Measurements from ENCODE around the gene DMKN. TPM values are rescaled to one million over a fixed set of nuclear protein-coding genes. Genes with fewer than 3 reads are reported as not detected.

DMKN gene
- polyA plus RNA-seq, 3 donors = not detected

GRCh38 chr19:35562336-35562735, 48.9 kb upstream of the DMKN start:
- Histone ChIP-seq H2AFZ (ENCODE audit: insufficient read depth, low read depth, low read length, poor library complexity, severe bottlenecking) (no peak overlapping the region), H3K9me3 (replicated peaks in 1 of 2; ENCODE audit: control insufficient read depth in 1 of 2, insufficient read depth in 1 of 2, low read length in 2 of 2) (peaks cover 0 to 5% of the 10 kb centered on the region in 2 donors), H3K27ac (ENCODE audit: low read depth in 1 of 2, low read length in 2 of 2) (no peak overlapping the region), H3K79me2 (ENCODE audit: insufficient read depth, low read length) (no peaks in the 10 kb centered on the region), H3K4me2 (replicated peaks; ENCODE audit: extremely low read depth, low read length, poor library complexity, severe bottlenecking) (no peak overlapping the region), H3K27me3 (ENCODE audit: control insufficient read depth in 2 of 2, insufficient read depth in 2 of 2, low read length in 2 of 2) (peaks cover 0 to 19% of the 10 kb centered on the region in 2 donors), H3K4me3 (replicated peaks in 1 of 3; ENCODE audit: low read depth in 2 of 3, low read length in 3 of 3) (no peak overlapping the region), H3K36me3 (replicated peaks in 1 of 2; ENCODE audit: control insufficient read depth in 1 of 2, insufficient read depth in 2 of 2, low read length in 2 of 2) (no peaks in the 10 kb centered on the region), H3K4me1 (ENCODE audit: control insufficient read depth in 1 of 2, insufficient read depth in 2 of 2, low read length in 2 of 2) (peaks cover 10 to 13% of the 10 kb centered on the region in 2 donors), H4K20me1 (ENCODE audit: insufficient read depth, low read length) (no peaks in the 10 kb centered on the region), H3K9ac (ENCODE audit: insufficient read depth, low read length, poor library complexity, severe bottlenecking) (no peak overlapping the region)
- intact Hi-C loops (cut with micrococcal nuclease) = no loop called here
- Mint-ChIP-seq H3K4me1 (peaks cover 7% of the 10 kb centered on the region), H3K27me3 (ENCODE audit: low read depth in 3 of 3) (peaks cover 28 to 46% (median 32%) of the 10 kb centered on the region in 3 donors), H3K36me3 (no peaks in the 10 kb centered on the region), H3K9me3 (peaks cover 0 to 9% (median 2%) of the 10 kb centered on the region in 7 donors), H3K27ac (no peak overlapping the region), H3K4me3 (no peak overlapping the region)
- TF ChIP-seq CTCF (IDR thresholded peaks at IDR 0.05) = no peak
- WGBS (ENCODE audit: insufficient coverage) = 62% methylated on average over 17 of the region's 17 CpGs
- no peak for DNase-seq

- H3K27me3 Mint-ChIP-seq (ENCODE audit: low read depth in 3 of 3) = peaks cover 34 to 51% (median 35%) of the 10 kb centered on the region in 3 donors
- no peaks in the 10 kb centered on the region for H3K36me3 Mint-ChIP-seq
- DNase-seq = no peak
- H3K4me1 Mint-ChIP-seq = peaks cover 10% of the 10 kb centered on the region
- Histone ChIP-seq H3K9ac (ENCODE audit: insufficient read depth, low read length, poor library complexity, severe bottlenecking) (no peak overlapping the region), H4K20me1 (ENCODE audit: insufficient read depth, low read length) (no peaks in the 10 kb centered on the region), H3K4me3 (replicated peaks in 1 of 3; ENCODE audit: low read depth in 2 of 3, low read length in 3 of 3) (no peak overlapping the region), H2AFZ (ENCODE audit: insufficient read depth, low read depth, low read length, poor library complexity, severe bottlenecking) (no peak overlapping the region), H3K79me2 (ENCODE audit: insufficient read depth, low read length) (no peaks in the 10 kb centered on the region), H3K27me3 (ENCODE audit: control insufficient read depth in 2 of 2, insufficient read depth in 2 of 2, low read length in 2 of 2) (peaks cover 0 to 23% of the 10 kb centered on the region in 2 donors), H3K4me2 (replicated peaks; ENCODE audit: extremely low read depth, low read length, poor library complexity, severe bottlenecking) (no peak overlapping the region), H3K4me1 (ENCODE audit: control insufficient read depth in 1 of 2, insufficient read depth in 2 of 2, low read length in 2 of 2) (peaks cover 11 to 14% of the 10 kb centered on the region in 2 donors), H3K36me3 (replicated peaks in 1 of 2; ENCODE audit: control insufficient read depth in 1 of 2, insufficient read depth in 2 of 2, low read length in 2 of 2) (no peaks in the 10 kb centered on the region), H3K27ac (ENCODE audit: low read depth in 1 of 2, low read length in 2 of 2) (no peak overlapping the region), H3K9me3 (replicated peaks in 1 of 2; ENCODE audit: control insufficient read depth in 1 of 2, insufficient read depth in 1 of 2, low read length in 2 of 2) (peaks cover 0 to 5% of the 10 kb centered on the region in 2 donors)
- peaks cover 0 to 13% (median 2%) of the 10 kb centered on the region in 7 donors for H3K9me3 Mint-ChIP-seq
- intact Hi-C loops (cut with micrococcal nuclease) = no loop called here
- H3K27ac Mint-ChIP-seq = no peak overlapping the region
- WGBS (ENCODE audit: insufficient coverage) = 90% methylated on average over 4 of the region's 6 CpGs
- H3K4me3 Mint-ChIP-seq = no peak overlapping the region
- no peak for TF ChIP-seq CTCF (IDR thresholded peaks at IDR 0.05)
Measured at GRCh38 chr19:35561436-35561835, 48.0 kb upstream of the DMKN start.
